ENCODE measurements around the gene BTBD19.

BTBD19 gene

GRCh38 chr1:44848456-44849181 lies 40.3 kb downstream of the BTBD19 start:
- no peak overlapping the region for H3K4me3 ChIP-seq (ENCODE audit: low read depth, low read length)
- TF ChIP-seq CTCF (IDR thresholded peaks at IDR 0.05; ENCODE audit: low read depth, low read length, missing control alignments) = no peak

GRCh38 chr1:44849575-44850132 lies 41.3 kb downstream of the BTBD19 start:
- H3K27me3 ChIP-seq (replicated peaks) = no peaks in the 10 kb centered on the region
- H3K27ac ChIP-seq = no peak overlapping the region
- in situ Hi-C loops (cut with HindIII; ENCODE audit: low pct_ligation_motif_present, low sequenced_read_pairs) = no loop called here
- no peak for TF ChIP-seq CTCF (IDR thresholded peaks at IDR 0.05; ENCODE audit: low read depth, low read length, missing control alignments)
- no peaks in the 10 kb centered on the region for H3K36me3 ChIP-seq (replicated peaks)
- DNase-seq = no peak
- H3K4me3 ChIP-seq (ENCODE audit: low read depth, low read length) = no peak overlapping the region

More at GRCh38 chr1:44848456-44849181, 40.3 kb downstream of the BTBD19 start:
- H3K36me3 ChIP-seq (replicated peaks) = no peaks in the 10 kb centered on the region
- no peak for DNase-seq
- H3K27me3 ChIP-seq (replicated peaks) = no peaks in the 10 kb centered on the region
- no peak overlapping the region for H3K27ac ChIP-seq
- in situ Hi-C loops (cut with HindIII; ENCODE audit: low pct_ligation_motif_present, low sequenced_read_pairs) = no loop called here

- in situ Hi-C loops (cut with HindIII; ENCODE audit: low pct_ligation_motif_present, low sequenced_read_pairs) = no loop called here
- H3K4me3 ChIP-seq (ENCODE audit: low read depth, low read length) = no peak overlapping the region
- TF ChIP-seq CTCF (IDR thresholded peaks at IDR 0.05; ENCODE audit: low read depth, low read length, missing control alignments) = no peak
- no peak overlapping the region for H3K27ac ChIP-seq
- peaks cover 3% of the 10 kb centered on the region for H3K36me3 ChIP-seq (replicated peaks)
- no peak for DNase-seq
- H3K27me3 ChIP-seq (replicated peaks) = no peaks in the 10 kb centered on the region
Observed at GRCh38 chr1:44851308-44851707, 43.0 kb downstream of the BTBD19 start.

GRCh38 chr1:44853201-44853600 lies 44.9 kb downstream of the BTBD19 start:
- Histone ChIP-seq H3K27me3 (replicated peaks) (no peaks in the 10 kb centered on the region), H3K27ac (no peak overlapping the region), H3K36me3 (replicated peaks) (peaks cover 10% of the 10 kb centered on the region), H3K4me3 (ENCODE audit: low read depth, low read length) (no peak overlapping the region)
- TF ChIP-seq CTCF (IDR thresholded peaks at IDR 0.05; ENCODE audit: low read depth, low read length, missing control alignments) = no peak
- in situ Hi-C loops (cut with HindIII; ENCODE audit: low pct_ligation_motif_present, low sequenced_read_pairs) = no loop called here
- no peak for DNase-seq

- Histone ChIP-seq H3K4me3 (ENCODE audit: low read depth, low read length) (no peak overlapping the region), H3K27me3 (replicated peaks) (no peaks in the 10 kb centered on the region), H3K27ac (no peak overlapping the region), H3K36me3 (replicated peaks) (peaks cover 10% of the 10 kb centered on the region)
- no peak for DNase-seq
- in situ Hi-C loops (cut with HindIII; ENCODE audit: low pct_ligation_motif_present, low sequenced_read_pairs) = no loop called here
- TF ChIP-seq CTCF (IDR thresholded peaks at IDR 0.05; ENCODE audit: low read depth, low read length, missing control alignments) = no peak
Observed at GRCh38 chr1:44854970-44855369, 46.6 kb downstream of the BTBD19 start.
